Activated naive CD4-positive, alpha-beta T cell treated with Interleukin-2 at 50 U/mL for 16 hours (primary cell): ENCODE data around the gene AP2A2.

Experiments used
- DNase-seq: peaks from one replicate; pipeline ENCODE4 v3.0.0-alpha.2; 2020

The AP2A2 gene

DNA sequence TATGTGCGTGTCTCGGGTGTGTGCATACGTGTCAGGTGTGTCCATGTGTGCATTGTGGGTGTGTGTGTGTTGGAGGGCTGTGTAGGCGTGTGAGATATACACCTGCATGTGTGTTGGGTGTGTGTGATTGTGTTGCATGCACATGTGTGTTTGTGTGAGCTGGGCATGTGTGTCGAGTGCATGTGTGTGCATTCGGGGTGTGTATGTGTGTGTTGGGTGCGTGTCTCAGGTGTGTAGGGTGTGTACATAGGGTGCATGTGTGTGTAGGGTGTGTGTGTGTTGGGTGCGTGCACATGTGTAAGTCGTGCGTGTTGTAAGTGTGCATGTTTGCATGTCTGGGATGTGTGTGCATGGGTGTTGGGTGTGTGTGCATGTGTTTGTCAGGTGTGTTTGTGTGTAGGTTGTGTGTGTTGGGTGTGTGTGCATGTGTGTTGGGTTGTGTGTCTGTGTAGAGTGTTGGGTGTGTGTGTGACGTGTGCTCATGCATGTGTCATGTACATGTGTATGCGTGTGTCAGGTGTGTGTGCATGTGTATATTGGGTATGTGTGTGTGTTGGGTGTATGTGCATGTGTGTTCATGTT, 106.7 kb downstream of the AP2A2 start:
- no peak for DNase-seq

- DNase-seq = no peak
Observed at GRCh38 chr11:1033016-1033798, 107.5 kb downstream of the AP2A2 start.

GRCh38 chr11:1034001-1034400, 108.3 kb downstream of the AP2A2 start:
- no peak for DNase-seq

DNA sequence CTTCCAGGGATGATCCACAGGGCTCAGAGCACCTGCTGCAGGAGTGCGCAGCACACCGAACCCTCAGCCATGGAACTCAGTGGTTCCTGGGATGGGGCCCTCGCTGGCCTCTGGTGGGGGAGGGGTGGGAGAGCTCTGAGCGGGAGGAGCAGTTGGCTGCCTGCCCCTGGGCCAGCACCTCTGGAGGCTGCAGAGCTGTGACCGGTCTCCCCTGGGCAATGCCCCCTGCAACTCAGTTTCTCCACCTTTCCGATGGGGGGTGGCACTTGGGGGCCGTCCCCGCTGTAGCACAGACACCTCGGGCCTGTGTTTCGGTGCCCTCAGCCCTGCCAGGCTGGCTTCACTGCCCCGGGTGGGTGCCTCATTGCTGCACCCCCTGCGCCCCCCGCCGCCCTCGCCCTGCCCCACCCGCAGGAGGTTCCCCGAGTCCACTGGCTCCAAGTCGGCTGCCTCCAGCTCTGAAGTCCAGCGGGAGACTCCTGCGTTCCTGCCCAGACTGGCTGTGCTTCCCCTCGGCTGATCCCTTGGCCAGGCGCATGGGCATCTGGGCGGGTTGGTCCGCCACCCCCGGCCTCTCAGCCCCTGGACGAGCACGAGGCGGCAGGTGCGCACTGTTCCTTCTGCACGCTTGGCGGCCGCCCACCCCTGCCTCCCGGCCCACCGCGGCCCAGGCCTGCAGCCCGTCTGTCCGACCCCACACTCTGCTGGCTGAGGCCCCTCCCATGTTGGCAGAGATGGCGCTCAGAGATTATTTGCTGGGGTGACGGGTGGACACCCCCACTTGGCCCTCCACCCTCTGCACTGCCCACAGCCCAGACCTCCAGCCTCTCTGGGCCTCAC, 109.0 kb downstream of the AP2A2 start:
- no peak for DNase-seq

DNA sequence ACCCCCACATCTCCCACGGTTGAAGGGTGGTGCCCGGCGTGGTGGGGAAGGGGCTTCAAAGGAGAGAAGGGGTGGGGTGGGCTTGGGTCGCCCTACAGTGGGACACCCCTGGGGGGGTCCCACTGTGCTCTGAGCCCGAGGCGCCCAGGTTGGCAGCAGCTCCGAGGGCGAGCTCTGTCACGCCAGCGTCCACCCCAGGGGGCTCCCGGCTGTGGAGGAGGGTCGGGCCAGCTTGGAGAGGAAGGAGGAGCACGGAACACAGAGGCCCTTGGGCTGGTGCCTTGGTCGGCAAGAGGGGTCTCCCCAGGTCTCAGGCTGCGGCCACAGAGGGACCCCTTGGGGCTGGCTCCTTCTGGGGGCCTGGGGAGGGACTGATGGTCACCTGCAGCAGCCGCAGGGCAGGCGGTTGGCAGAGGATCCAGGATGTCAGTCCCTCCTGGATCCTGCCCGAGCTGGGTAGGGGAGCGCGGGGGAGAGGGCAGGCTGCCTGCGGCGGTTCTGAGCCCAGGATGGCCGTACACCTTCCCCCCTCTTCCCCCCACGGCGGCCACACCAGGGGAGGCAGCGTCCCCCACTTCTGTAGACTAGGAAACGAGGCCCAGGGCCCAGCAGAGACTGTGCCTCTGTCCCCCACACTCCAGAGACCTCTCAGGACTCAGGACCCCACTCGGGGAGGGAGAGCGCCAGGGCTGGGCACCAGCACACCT, 110.1 kb downstream of the AP2A2 start:
- no peak for DNase-seq

DNA sequence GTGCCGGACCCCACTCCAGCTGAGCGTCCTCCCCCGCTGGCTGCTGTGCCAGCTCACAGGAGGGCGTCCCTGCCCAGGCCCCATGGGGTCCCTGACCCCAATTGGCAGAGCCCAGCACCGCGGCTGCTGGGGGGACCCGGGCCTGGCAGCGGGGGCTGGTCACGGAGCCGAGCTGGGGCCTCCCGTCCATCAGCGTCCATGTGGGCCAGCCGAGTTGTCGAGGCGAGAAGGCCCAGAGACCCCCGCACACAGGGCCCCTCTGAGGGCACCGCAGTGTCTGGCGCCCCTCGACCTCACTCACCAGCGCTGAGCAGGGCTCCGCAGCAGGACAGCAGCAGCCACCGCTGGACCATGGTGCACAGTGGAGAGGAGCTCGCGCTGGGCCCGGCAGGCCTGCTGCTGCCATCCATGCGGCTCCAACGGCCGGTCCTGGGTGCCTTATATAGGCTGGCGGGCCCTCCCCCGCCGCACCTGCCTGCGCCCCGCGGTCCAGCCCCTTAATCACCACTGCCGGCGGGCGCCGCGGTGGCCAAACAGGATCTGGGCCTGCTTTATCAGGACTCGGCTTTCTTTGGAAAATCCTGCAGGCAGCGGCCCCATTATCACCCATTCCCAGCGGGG, 110.7 kb downstream of the AP2A2 start, which contains the start of gene MUC6:
Gene MUC6, minus strand, starts transcription at position 416 of the 621 bp plus-strand sequence. Its CDS starts 63 bp downstream, at position 353.
- DNase-seq = no peak

DNA sequence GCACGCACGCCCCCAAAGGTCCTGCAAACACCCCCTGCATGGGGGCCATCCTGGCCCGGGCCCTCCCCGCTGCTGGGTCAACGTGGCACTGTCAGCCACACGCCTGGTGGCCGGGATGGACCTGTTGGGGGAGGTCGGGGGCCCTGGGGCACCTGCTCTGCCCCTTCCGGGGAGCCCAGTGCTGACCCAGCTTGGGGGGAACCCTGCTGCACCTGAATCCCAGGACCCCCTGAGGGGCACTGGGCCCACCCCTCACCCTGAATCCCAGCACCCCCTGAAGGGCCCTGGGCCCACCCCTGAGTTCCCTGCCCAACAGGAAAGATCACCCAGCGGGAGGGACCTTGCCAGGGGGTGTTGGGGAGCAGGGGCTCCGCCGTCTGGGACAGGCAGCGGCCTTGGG, 111.3 kb downstream of the AP2A2 start:
- no peak for DNase-seq

- no peak for DNase-seq
Observed at GRCh38 chr11:1037506-1038055, 111.9 kb downstream of the AP2A2 start.

DNA sequence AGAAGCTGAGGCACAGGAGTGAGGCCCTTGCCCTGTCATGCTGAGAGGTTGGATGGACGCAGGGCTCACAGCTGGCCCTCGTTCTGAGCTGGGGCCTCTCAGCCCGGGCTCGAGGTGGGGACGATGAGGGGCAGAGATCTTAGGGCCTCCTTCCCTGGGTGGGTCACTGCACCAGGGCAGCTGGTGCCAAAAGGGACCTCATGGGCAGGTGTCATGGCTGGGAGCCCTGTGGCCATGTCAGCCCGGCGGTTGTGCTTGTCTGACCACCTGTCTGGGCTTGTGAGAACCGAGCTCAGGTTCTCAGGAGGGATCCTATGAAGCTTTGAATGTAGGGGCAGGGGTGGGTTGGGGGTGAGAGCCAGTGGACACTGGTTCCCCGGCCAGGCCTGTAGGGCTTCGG, 112.7 kb downstream of the AP2A2 start:
- no peak for DNase-seq

GRCh38 chr11:1038921-1039320, 113.3 kb downstream of the AP2A2 start:
- DNase-seq = no peak

- DNase-seq = no peak
Observed at GRCh38 chr11:1039481-1040427, 114.1 kb downstream of the AP2A2 start.

DNA sequence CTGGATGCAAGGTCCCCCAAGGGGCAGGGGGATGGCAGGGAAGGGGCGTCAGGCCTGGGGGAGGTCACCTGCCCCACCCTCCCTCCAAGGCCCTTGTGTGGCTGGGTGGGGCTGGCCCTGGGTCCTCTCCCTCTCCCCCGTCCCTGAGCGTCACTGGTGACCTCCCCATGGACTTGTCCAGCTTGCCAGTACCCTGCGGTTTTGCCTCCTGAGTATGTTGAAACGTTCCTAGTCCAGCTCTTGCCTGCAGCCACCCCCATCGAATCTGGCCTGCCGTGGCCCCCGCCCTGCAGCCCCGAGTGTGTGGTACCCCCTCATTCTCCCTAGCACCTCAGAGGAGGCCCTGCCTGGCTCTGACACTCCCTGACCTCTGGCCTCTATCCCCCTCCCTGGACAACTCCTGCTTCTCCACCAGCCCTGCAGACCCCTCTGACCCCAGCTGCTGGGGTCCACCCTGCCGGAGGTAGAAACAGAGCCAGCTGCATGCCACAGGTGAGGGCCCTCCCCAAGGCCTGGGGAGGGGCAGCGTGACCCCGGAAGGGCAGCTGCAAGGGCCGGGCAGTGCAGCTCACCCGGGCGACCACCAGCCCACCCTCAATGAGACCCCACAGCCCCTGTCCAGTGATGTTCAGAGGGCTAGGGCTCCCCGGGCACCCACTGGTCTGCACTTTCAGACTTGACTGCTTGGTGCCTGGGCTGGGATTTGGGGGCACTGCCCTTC, 114.9 kb downstream of the AP2A2 start:
- DNase-seq = no peak

DNA sequence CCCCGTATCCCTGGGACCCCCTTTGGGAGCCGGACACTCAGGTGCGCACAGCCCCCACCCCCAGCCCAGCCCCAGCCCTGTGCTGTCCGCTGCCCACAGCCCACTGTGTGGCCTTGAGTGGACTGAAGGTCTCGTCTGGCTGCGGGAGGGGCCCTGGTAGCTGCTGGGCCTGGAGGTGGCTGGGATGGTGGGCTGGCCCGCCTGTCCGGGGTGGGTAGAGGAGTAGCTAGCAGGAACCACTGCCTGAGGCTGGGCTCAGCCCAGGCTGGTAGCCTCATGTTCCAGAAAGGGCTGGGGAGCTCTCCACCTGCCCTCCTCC, 115.4 kb downstream of the AP2A2 start:
- DNase-seq = no peak

DNA sequence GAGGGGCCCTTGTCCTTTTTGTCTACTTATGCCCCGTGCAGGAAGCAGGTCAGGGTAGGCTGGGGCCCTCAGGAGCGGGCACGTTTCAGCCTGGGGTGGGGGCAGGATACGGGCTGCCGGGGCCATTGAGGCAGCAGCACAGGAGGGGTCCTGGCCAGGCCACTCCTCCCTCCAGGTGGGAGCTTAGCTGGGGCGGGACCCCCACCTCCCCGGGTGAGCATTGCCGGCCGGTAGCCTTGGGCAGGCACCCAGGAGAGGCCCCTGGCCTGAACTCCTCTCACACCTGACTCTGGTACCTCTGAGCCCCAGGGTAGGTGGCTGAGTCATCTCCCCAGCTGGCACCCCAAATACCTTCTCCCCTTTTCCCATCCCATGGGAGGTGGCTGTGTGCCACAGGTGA, 115.8 kb downstream of the AP2A2 start:
- DNase-seq = no peak

GRCh38 chr11:1041936-1042608, 116.4 kb downstream of the AP2A2 start:
- DNase-seq = no peak

- DNase-seq = no peak
Observed at GRCh38 chr11:1042626-1043562, 117.2 kb downstream of the AP2A2 start.

DNA sequence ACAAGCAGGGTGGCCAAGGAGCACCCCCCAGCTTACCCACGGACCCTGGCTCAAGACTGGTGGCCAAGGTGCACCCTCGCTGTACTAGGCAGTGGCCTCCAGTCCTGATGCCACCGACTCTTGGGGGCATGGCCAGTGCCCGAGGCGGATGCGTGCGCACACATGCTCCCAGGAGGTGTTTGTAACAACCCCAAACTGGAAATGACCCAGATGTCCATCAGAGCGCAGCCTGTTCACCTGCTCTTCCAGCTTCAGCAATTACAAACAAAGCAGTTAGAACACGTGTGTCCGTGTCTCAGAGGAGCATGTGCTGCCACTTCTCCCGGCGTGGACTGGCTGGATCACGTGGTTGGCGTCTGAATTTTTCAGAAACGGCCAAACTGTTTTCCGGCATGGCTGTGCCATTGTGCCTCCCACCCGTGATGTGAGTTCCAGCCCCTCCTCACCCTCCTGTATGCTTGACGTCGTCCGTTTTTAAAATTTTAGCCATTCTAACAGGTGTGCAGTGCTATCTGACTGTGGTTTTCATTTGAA, 118.0 kb downstream of the AP2A2 start:
- no peak for DNase-seq

DNA sequence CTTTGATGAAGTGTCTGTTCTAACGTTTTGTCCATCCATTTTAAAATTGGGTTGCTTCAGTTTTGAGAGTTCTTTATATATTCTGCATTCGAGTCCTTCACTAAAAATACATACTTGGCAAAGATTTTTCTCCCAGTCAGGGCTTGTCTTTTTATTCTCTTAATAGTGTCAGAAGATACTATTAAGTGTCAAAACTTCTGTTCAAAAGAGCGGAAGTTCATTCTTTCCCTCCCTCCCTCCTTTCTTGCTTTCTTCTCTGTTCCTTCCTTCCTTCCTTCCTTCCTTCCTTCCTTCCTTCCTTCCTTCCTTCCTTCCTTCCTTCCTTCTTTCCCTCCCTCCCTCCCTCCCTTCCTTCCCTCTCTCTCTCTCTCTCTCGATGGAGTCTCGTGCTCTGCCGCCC, 118.5 kb downstream of the AP2A2 start:
- DNase-seq = no peak
